HG03159 (cell line): ENCODE measurements around the gene SNX19.
"Not testable (repeated sequence)": the region's sequence is repeated elsewhere in the genome, so short reads cannot be mapped to it uniquely, and the experiment has no call there.

Experiments
- ATAC-seq: cut with Tn5 transposase; IDR thresholded peaks from one replicate; pipeline ENCODE4 v1.9.1; 2021; ENCODE audit warnings: mild to moderate bottlenecking, moderate library complexity; ENCODE audit not compliant: unreplicated experiment

SNX19 gene, protein sequence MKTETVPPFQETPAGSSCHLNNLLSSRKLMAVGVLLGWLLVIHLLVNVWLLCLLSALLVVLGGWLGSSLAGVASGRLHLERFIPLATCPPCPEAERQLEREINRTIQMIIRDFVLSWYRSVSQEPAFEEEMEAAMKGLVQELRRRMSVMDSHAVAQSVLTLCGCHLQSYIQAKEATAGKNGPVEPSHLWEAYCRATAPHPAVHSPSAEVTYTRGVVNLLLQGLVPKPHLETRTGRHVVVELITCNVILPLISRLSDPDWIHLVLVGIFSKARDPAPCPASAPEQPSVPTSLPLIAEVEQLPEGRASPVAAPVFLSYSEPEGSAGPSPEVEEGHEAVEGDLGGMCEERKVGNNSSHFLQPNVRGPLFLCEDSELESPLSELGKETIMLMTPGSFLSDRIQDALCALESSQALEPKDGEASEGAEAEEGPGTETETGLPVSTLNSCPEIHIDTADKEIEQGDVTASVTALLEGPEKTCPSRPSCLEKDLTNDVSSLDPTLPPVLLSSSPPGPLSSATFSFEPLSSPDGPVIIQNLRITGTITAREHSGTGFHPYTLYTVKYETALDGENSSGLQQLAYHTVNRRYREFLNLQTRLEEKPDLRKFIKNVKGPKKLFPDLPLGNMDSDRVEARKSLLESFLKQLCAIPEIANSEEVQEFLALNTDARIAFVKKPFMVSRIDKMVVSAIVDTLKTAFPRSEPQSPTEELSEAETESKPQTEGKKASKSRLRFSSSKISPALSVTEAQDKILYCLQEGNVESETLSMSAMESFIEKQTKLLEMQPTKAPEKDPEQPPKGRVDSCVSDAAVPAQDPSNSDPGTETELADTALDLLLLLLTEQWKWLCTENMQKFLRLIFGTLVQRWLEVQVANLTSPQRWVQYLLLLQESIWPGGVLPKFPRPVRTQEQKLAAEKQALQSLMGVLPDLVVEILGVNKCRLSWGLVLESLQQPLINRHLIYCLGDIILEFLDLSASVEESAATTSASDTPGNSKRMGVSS

DNA sequence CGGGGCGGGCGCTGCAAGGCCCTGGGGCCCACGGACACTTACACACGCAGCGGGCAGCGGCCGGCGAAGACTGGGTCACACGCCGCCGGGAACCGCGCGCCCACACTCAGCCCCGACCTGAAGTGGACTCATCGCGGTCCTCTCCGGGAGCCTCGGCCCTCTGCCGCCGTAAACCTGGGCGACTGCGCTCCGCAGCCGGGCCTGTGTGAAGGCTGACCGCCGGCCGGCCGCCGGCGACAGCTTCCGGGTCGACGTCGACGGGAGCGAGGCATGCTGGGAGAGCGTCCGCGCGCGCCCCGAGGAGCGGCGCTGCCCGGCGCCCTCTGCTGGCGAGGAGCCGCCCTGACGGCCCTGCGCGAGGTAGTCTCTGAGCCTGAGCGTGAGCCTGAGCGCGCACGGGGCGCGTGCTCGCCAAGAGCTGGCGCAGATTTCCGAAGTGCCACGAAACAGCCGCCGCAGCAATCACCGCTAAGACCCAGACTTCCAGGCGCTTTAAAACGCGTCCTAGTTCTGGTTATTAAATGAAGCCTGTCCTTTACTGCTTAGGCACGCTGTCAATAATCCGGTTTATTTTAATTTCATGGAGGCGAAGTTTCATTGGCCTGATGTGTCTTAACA is at the start of gene SNX19:
Gene SNX19 (minus strand): TSS at position 242 of the 618 bp plus-strand sequence. CDS start 540 bp downstream, outside the sequence.
- peak; percentile 99 for ATAC-seq

DNA sequence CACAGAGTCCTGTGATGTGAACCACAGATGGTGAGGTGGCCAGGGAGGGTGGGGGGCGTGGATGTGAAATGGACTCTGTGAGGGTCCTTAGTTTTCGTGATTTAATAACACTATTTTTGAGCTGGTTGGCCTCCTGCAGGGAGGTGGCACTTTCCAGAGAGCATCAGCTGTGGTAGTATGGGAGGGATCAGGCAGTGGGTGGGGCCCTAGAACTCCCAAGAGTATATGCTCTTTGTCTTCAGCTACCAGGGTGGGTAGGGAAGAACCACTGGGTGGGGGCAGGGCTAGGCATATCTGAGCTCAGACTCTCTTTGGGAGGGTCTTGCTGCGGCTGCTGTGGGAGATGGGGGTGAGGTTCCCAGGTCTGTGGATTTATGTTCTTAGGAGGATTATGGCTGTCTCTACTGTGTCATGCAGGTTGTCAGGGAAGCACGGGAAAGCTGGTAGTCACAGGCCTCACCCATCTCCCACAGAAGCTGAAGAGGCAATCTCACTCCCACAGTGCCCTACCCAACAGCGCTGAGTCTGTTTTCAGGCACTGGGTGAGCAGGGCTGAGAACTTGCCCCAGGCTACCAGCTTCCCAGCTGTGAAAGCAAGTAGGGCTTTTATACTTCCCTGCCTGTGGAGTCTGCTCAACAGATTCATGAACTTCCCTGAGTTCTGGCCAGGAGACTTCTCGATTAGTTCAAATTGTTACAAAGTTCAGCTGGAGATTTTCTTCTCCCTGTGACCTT is 47.9 kb upstream of the SNX19 start:
- ATAC-seq, result no peak

DNA sequence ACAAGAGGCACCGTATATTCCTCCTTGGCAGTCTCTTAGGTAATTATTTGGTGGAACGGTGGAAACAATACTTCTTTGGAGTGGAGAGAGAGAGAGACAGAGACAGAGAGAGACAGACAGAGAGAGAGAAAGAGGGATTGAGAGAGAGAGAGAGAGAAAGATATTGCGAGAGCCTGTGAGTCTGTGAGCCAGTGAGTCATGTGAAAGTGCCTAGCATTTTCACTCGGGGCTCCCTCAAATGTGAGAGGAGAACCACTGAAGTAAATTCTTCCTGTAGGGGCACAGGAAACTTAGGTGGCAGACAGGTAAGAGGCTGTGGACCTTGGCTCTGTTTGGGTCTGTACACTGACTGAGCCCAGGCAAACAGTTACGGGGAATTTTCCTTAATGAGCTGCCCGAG is 31.6 kb upstream of the SNX19 start:
- no peak for ATAC-seq

DNA sequence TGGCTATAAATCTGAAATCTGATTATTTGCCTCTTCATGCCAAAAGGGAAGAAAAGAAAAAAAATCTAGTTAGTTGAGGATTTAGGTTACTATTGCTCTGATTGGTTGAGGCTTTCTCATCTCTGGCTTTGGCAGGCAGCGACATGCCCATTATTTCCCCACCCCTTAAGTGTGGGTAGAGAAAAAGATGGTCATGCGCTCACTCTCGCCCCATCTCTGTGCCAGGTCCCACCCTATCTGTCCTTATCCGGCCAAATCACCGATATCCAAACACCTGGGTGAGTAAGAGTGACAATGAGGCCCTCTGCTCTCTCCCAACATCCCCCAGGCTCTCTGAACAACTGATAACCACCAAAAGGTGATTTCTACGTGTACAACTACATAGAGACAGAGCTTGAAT is 31.2 kb upstream of the SNX19 start:
- no peak for ATAC-seq

DNA sequence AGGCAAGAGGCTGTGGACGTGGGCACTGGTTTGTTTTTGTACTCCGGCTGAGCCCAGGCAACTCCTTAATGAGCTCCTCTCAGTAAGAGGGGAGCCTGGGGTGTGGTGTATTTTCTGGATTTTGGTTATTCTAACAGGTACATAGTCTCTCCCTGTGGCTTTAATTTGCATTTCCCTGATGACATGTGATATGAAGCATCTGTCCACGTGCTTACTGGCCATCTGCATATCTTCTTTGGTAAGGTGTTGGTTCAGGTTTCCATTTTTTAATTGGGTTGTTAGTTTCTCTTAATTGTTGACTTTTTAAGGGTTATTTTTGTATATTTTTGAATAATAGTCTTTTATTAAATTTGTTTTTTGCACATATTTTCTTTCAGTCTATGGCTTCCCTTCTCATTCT is 30.8 kb upstream of the SNX19 start:
- no peak for ATAC-seq

DNA sequence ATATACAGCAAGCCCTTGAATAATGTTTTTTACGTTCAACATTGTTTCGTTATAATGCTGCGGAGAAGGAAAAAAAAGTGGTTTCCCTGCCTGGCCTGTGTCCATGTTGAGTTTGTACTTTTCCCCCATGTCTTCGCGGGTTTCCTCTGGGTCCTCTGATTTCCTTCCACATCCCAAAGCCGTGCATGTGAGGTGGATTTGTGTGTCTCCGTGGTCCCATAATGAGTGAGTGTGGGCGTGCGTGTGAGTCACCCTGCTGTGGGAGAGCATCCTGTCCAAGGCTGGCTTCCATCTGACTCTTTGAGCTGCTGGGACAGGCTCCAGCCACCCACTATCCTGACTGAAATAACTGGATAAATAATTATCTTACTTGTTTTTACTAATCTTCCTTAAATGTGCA is 29.6 kb upstream of the SNX19 start:
- ATAC-seq, result no peak

DNA sequence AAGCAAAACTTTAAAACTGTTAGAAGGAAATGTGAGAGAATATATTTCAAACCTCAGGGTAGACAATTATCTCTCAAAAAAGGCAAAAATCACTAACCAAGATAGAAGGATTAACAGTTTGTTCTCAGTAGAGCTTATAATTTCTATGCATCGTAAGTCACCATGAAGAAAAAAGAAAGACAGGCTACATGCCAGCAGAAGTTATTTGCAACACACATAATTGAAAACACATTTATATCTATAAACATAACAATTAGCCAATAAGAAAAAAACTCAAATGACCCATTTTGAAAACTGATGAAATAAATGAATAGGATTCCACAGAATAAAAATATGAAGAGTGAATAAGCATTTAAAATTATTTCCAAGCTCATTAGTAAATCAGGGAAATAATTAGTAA is 24.4 kb upstream of the SNX19 start:
- ATAC-seq, result no peak

DNA sequence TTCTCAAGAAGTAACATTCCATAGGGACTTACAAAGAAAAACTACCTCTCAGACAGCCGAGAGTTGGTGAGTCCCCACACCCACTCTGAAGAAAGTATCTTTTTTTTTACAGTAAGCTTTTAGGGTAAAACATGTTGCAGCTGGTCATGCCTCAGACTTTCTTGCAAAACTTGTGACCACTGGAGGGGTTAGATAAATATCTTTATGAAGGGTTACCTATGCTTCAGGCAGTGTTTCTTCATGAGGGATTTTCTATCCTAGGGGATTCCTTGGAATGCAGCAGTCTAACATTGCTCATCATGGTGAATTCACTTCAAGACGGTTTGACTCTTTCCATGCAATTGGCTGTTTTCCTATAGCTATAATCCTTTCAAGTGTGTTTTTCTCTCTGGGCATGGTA is 20.8 kb upstream of the SNX19 start:
- ATAC-seq, result no peak

DNA sequence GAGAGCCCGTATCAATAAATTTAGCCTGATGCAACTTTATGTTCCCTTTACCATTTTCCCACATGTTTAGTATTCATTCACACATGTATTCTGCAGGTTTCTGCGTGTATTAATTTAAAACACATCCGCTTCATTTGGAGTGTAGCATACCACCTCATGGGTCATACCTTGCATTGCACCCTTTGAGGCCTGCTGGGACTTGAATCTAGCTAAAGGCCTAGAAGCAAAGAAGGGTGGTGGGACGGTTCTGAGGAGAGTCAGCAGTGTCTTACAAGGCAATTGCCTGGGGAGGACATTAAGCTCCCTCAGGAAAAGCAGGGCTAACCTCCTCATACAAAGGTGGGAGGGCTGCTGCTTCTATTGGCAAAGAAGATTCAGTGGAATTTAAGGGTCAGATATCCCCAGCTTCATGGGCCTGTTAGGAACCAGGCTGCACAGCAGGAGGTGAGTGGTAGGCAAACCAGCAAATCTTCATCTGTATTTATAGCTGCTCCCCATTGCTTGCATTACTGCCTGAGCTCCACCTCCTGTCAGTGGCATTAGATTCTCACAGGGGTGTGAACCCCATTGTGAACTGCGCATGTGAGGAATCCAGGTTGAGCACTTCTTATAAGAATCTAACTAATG is 15.9 kb upstream of the SNX19 start:
- no peak for ATAC-seq

DNA sequence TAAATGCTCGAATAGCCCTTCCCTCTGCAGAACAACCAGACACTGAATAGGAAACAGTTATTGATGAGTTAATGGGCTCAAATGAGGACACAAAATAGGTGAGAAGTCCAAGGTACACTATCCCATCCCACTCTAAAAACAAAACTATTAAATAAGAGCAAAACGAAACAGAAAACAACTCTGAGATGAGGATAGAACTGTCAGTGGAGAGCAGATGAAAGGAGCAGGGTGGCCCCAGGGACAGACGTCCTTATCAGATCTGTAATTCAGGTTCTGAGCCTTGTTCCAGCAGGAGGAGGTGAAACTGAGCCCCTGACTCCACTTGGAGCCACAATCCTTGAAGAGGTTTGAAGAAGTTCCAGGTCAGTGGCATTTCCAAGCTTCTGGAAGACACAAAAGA is 8.5 kb upstream of the SNX19 start:
- ATAC-seq, result no peak

DNA sequence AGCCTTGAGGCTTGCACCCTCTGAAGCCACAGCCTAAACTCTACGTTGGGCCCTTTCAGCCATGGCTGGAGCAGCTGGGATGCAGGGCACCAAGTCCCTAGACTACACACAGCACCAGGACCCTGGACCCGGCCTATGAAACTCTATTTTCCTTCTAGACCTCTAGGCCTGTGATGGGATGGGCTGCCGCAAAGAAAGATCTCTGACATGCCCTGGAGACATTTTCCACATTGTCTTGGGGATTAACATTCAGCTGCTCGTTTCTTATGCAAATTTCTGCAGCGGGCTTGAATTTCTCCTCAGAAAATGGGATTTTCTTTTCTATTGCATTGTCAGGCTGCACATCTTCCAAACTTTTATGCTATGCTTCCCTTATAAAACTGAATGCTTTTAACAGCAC is 4.3 kb upstream of the SNX19 start:
- not testable (repeated sequence) for ATAC-seq

DNA sequence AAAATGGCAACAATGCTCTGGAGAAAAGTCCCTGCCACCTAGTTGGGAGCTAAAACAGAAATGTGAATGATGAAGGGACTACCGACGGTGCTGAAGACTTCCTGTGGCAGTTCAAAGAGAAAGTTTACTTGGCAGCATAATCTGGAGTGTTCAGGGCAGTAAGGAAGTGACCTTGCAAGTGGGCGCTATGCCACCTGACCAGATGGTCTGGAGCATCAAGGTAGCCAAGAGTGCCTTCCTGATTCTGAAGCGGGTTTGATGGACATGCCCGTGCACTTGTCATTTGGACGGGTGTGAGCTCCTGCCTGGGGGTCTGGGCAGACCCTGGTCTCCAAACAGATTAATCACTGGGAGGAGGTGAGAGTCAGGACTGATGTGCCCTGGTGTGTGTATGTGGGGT is 1.8 kb upstream of the SNX19 start:
- ATAC-seq, result no peak

DNA sequence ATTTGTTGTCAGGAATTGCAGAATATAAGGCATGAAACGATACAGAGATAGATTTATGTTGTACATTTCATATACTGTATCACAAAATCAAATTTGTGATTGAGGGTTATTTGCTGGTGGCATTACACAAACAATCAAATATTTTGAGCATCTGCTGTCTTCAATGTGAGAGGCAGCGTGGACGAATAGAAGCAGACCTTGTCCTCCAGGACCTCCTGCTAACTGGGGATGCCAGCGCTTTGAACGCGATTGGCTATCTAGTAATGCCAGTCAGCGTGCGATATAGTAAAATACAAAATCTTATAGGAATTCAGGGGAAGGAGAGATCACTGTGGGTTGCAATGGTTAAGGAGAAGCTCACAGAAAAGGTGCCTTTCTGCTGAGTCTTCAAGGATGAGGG is 631 bp upstream of the SNX19 start:
- ATAC-seq, result no peak

DNA sequence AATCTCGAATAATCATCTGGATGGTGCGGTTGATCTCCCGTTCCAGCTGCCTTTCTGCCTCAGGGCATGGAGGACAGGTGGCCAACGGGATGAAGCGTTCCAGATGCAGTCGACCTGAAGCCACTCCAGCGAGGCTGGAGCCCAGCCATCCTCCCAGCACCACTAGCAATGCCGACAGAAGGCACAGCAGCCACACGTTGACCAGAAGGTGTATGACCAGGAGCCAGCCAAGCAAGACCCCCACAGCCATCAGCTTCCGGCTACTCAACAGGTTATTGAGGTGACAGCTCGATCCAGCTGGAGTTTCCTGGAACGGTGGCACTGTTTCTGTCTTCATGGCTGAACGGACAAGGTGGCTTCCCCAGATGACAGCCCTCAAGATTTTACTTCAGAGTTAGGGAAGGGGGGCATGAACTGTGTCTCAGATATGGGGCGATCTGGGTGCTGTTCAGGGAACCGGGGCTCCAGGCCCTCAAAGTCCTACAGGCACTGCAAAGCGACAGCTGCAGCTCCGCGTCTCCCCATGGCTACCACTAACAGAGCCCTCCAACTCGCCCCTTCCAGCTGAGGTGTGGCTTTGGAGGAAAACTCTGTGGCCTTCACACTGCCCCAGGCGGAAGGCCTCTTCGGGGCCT is 559 bp downstream of the SNX19 start:
- peak; percentile 36 for ATAC-seq

DNA sequence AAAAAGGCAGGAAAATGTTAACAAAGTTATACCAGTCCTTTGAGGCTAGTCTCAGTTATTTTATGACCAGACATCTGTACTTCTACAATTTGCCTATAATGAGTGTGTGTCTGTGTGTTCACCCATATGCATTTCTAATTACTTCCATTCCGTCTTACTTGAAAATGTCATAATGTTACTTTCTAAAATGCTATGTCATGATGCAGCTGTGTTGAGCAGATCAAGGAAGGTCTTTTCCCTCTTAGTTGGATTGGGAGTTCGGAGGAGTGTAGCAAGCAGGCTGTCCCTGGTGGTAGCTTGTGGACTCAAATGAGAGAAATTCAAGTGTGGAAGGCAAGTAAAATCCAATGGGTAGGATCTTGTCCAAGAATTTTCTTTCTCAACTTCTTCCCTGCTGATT is 3.0 kb downstream of the SNX19 start:
- ATAC-seq, result no peak

DNA sequence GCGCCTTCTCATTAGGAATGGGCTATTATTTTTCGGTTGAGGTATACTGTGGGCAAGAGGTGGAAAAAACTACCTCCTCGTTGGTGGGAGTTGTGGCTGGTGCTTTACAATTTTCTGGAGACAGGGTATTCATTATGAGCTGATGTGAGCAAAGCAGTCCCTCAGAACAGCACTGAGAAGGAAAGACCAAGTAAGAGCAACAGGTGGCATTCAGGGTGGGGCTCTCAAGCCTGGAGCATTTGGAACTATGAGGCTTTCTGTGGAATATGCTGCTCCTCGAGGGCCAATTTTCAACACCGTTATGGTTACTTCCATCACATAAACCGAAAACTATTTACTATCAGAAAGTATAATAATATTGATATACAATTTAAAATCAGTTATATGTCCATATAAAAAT is 3.7 kb downstream of the SNX19 start:
- no peak for ATAC-seq

DNA sequence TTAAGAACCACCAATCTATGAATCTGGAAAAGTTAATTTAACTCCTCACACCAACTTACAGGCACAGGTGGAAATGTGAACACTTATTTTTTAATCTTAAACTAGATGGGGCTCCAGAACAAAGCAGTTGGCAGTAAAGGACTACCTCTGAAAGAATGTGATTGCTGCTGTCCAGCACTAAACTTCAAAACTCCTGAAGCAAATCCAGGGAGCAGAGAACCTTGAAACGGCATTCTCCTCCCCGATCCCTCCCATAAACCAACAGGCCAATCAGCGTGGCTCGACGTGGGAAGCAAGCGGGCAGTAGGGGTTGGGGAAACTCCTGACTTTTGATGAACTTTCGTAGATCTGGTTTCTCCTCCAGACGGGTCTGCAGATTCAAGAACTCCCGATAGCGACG is 5.0 kb downstream of the SNX19 start:
- ATAC-seq, result no peak

DNA sequence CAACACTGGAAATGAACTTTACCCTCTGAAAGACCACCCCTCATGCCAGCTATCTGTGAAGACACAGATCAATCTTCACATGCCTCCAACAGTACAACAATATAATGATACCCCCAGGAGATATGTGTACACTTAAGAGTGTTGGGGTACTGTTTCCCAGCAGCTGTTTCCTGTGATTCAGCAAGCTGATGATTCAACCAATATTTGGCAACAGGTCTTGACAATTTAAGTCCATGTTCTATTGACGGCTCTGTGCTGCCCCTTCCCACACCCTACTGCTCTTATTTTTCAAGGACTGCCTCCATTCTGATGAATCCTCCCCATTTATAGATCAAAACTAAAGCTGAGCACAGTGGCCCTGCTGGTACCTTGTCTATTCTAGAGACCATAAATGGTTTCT is 6.6 kb downstream of the SNX19 start:
- no peak for ATAC-seq

DNA sequence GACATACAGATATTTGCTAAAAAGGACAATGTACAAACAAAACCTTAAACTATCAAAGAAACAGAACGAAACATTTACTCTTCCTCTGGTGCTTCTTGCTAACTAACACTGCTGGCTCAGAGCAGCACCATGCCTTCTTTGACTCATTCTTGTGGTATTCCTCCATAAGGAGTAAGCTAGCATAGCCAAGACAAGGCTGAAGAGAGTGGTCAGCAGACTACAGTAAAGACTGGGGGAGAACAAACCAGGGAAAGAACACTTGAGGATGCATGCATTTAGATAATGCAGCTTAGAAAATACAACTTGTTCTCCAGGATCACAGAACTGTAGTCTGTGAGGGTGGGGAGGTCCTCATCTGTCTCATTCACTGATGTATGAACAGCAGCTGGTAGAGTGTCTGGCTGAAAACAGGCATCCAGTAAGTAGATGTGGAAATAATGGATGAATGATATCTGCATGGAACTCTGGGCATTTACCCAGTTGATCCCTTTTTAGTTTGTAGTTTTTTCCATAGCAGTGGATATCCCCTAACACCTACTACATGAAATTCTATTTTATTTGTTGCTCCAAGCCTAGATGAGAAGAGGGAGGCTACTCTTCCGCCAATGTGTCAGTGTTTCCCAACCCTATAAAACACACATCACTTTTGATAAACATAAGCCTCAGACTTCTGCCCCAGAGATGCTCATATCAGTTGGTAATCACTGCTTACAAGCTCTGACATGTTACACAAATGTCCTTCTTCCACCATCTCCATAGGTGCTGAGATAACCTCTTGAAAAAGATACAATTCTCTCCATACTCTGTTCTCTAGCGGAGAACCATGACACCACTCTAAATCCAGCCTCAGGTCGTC is 7.3 kb downstream of the SNX19 start:
- ATAC-seq, result no peak
